IPS-15b (cell line): ENCODE results near the gene SYT6.

Experiments used
- H3K27me3 ChIP-seq: one replicate; pipeline ENCODE4 v1.6.1; 2013; ENCODE audit warnings: low read length; ENCODE audit not compliant: control insufficient read depth, insufficient read depth
- H3K36me3 ChIP-seq: one replicate; pipeline ENCODE4 v1.6.1; 2013; ENCODE audit warnings: low read length; ENCODE audit not compliant: control insufficient read depth, insufficient read depth
- H3K4me1 ChIP-seq: one replicate; pipeline ENCODE4 v1.6.1; 2013; ENCODE audit warnings: mild to moderate bottlenecking, low read length; ENCODE audit not compliant: control insufficient read depth, insufficient read depth
- H3K4me3 ChIP-seq: one replicate; pipeline ENCODE4 v1.5.1; 2013; ENCODE audit warnings: low read depth, low read length
- H3K9ac ChIP-seq: one replicate; pipeline ENCODE4 v1.6.1; 2013; ENCODE audit warnings: low read depth, mild to moderate bottlenecking, low read length
- H3K9me3 ChIP-seq: one replicate; pipeline ENCODE4 v1.6.1; 2013; ENCODE audit warnings: mild to moderate bottlenecking, low read length; ENCODE audit not compliant: control insufficient read depth, insufficient read depth

Gene SYT6

GRCh38 chr1:114102136-114102535, 51.5 kb downstream of the SYT6 start:
- Histone ChIP-seq H3K36me3 (peaks cover 54% of the 10 kb centered on the region), H3K9me3 (no peaks in the 10 kb centered on the region), H3K9ac (no peak overlapping the region), H3K4me1 (peaks cover 3% of the 10 kb centered on the region), H3K27me3 (no peaks in the 10 kb centered on the region), H3K4me3 (no peak overlapping the region)

GRCh38 chr1:114100148-114100547, 53.5 kb downstream of the SYT6 start:
- Histone ChIP-seq H3K4me1 (no peaks in the 10 kb centered on the region), H3K36me3 (peaks cover 67% of the 10 kb centered on the region), H3K27me3 (no peaks in the 10 kb centered on the region), H3K9me3 (no peaks in the 10 kb centered on the region), H3K9ac (no peak overlapping the region), H3K4me3 (no peak overlapping the region)

- no peak overlapping the region for H3K9ac ChIP-seq
- H3K4me1 ChIP-seq, result peaks cover 3% of the 10 kb centered on the region
- H3K4me3 ChIP-seq, result no peak overlapping the region
- H3K9me3 ChIP-seq, result no peaks in the 10 kb centered on the region
- H3K27me3 ChIP-seq, result no peaks in the 10 kb centered on the region
- H3K36me3 ChIP-seq, result peaks cover 69% of the 10 kb centered on the region
These were observed 54.4 kb downstream of the SYT6 start for GRCh38 chr1:114099268-114099667.

- H3K4me3 ChIP-seq, result no peak overlapping the region
- peaks cover 65% of the 10 kb centered on the region for H3K36me3 ChIP-seq
- no peaks in the 10 kb centered on the region for H3K27me3 ChIP-seq
- no peak overlapping the region for H3K9ac ChIP-seq
- H3K4me1 ChIP-seq, result peaks cover 3% of the 10 kb centered on the region
- H3K9me3 ChIP-seq, result no peaks in the 10 kb centered on the region
These were observed 56.6 kb downstream of the SYT6 start for GRCh38 chr1:114097109-114097508.

GRCh38 chr1:114094675-114095074, 59.0 kb downstream of the SYT6 start:
- H3K36me3 ChIP-seq, result peaks cover 59% of the 10 kb centered on the region
- H3K27me3 ChIP-seq, result no peaks in the 10 kb centered on the region
- no peak overlapping the region for H3K4me3 ChIP-seq
- no peaks in the 10 kb centered on the region for H3K9me3 ChIP-seq
- H3K4me1 ChIP-seq, result peaks cover 8% of the 10 kb centered on the region
- no peak overlapping the region for H3K9ac ChIP-seq

- Histone ChIP-seq H3K9me3 (no peaks in the 10 kb centered on the region), H3K9ac (no peak overlapping the region), H3K36me3 (peaks cover 55% of the 10 kb centered on the region), H3K4me1 (peaks cover 8% of the 10 kb centered on the region), H3K27me3 (no peaks in the 10 kb centered on the region), H3K4me3 (no peak overlapping the region)
These were observed 59.4 kb downstream of the SYT6 start for GRCh38 chr1:114094363-114094634.

GRCh38 chr1:114093624-114094362, 59.9 kb downstream of the SYT6 start:
- H3K27me3 ChIP-seq, result no peaks in the 10 kb centered on the region
- H3K36me3 ChIP-seq, result peaks cover 50% of the 10 kb centered on the region
- H3K4me1 ChIP-seq, result peaks cover 13% of the 10 kb centered on the region
- H3K9me3 ChIP-seq, result no peaks in the 10 kb centered on the region
- H3K9ac ChIP-seq, result no peak overlapping the region
- H3K4me3 ChIP-seq, result no peak overlapping the region

GRCh38 chr1:114092186-114093062, 61.2 kb downstream of the SYT6 start:
- H3K9ac ChIP-seq, result no peak overlapping the region
- H3K4me3 ChIP-seq, result no peak overlapping the region
- H3K27me3 ChIP-seq, result no peaks in the 10 kb centered on the region
- H3K36me3 ChIP-seq, result peaks cover 39% of the 10 kb centered on the region
- no peaks in the 10 kb centered on the region for H3K9me3 ChIP-seq
- H3K4me1 ChIP-seq, result peaks cover 19% of the 10 kb centered on the region

GRCh38 chr1:114091711-114092110, 62.0 kb downstream of the SYT6 start:
- no peak overlapping the region for H3K9ac ChIP-seq
- peaks cover 19% of the 10 kb centered on the region for H3K4me1 ChIP-seq
- no peaks in the 10 kb centered on the region for H3K27me3 ChIP-seq
- H3K9me3 ChIP-seq, result no peaks in the 10 kb centered on the region
- H3K36me3 ChIP-seq, result peaks cover 31% of the 10 kb centered on the region
- no peak overlapping the region for H3K4me3 ChIP-seq

- Histone ChIP-seq H3K9ac (no peak overlapping the region), H3K27me3 (no peaks in the 10 kb centered on the region), H3K4me1 (peaks cover 19% of the 10 kb centered on the region), H3K4me3 (no peak overlapping the region), H3K9me3 (no peaks in the 10 kb centered on the region), H3K36me3 (peaks cover 27% of the 10 kb centered on the region)
These were observed 62.7 kb downstream of the SYT6 start for GRCh38 chr1:114090738-114091505.

- Histone ChIP-seq H3K9ac (no peak overlapping the region), H3K4me3 (no peak overlapping the region), H3K4me1 (peaks cover 17% of the 10 kb centered on the region), H3K36me3 (peaks cover 24% of the 10 kb centered on the region), H3K9me3 (no peaks in the 10 kb centered on the region), H3K27me3 (no peaks in the 10 kb centered on the region)
These were observed 64.0 kb downstream of the SYT6 start for GRCh38 chr1:114089502-114090138.
